Muscle layer of duodenum (tissue), 2 donors: ENCODE results near the gene BIRC2.
"Not testable (repeated sequence)": the region's sequence is repeated elsewhere in the genome, so short reads cannot be mapped to it uniquely, and the experiment has no call there.

Experiments used
- H3K27ac ChIP-seq: one replicate; pipeline ENCODE4 v1.7.0; 2013; ENCODE audit warnings: mild to moderate bottlenecking, low read length
- H3K27me3 ChIP-seq: one replicate; pipeline ENCODE4 v1.7.0; 2013; ENCODE audit warnings: low read depth, mild to moderate bottlenecking, control low read depth, low read length
- H3K36me3 ChIP-seq, 2 donors: one replicate each; pipeline ENCODE4 v1.7.0; 2013; ENCODE audit warnings: low read length in 2 of 2, control low read depth in 1 of 2, mild to moderate bottlenecking in 1 of 2; ENCODE audit not compliant: insufficient read depth in 2 of 2, control insufficient read depth in 1 of 2
- H3K4me1 ChIP-seq, 2 donors: one replicate each; pipeline ENCODE4 v1.7.0; 2013; ENCODE audit warnings: low read length in 2 of 2, mild to moderate bottlenecking in 2 of 2, control low read depth in 1 of 2, moderate library complexity in 1 of 2; ENCODE audit not compliant: insufficient read depth in 2 of 2, control insufficient read depth in 1 of 2
- H3K4me3 ChIP-seq, 2 donors: one replicate each; pipeline ENCODE4 v1.7.0; 2013; ENCODE audit warnings: low read length in 2 of 2, low read depth in 1 of 2, mild to moderate bottlenecking in 1 of 2
- H3K9me3 ChIP-seq, 2 donors: one replicate each; pipeline ENCODE4 v1.7.0; 2013; ENCODE audit warnings: low read length in 2 of 2, control low read depth in 1 of 2, mild to moderate bottlenecking in 1 of 2; ENCODE audit not compliant: control insufficient read depth in 1 of 2
- donor health status: healthy.

Gene BIRC2

DNA sequence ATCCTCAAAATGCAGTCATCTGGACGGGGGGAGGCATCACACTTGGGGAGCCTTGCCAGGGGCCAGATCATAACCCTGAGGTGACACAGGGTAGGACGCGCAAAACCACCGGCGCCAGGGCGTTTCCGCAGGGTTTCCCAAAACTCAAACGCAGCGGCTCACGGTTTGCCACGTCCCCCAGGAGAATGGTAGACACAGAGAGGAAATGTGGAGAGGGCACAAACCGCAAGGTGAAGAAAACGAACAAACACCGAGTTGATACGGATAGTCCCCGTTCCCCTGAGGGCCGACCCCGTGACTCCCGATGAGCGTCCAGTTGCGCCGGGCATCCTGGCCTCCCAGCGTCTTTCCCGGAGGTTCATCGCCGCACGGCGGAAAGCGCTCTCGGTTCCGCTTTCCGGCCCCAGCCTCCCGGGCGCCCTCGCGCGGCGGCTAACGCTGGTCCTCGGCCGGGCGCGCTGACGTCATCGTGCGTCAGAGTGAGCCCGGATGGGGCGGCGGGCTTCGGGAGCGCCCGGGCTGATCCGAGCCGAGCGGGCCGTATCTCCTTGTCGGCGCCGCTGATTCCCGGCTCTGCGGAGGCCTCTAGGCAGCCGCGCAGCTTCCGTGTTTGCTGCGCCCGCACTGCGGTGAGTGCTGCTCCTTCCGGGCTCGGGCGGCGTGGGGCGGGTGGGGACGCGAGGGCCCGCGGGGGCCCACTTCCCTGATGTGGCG, at the start of gene BIRC2:
TSS of gene BIRC2 (plus strand) at position 467 of the 714 bp plus-strand sequence. CDS start 2,641 bp downstream, outside the sequence.
- peak within 1 kb of the TSS; percentile 99 for H3K27ac ChIP-seq
- H3K9me3 ChIP-seq, result no peaks in the 10 kb centered on the region
- H3K36me3 ChIP-seq, result peaks cover 9 to 18% of the 10 kb centered on the region in 2 donors
- H3K4me1 ChIP-seq, result peaks cover 26 to 29% of the 10 kb centered on the region in 2 donors
- H3K4me3 ChIP-seq, result peak within 1 kb of the TSS; percentile 69 to 96
- no peaks in the 10 kb centered on the region for H3K27me3 ChIP-seq

- H3K9me3 ChIP-seq, H3K36me3 ChIP-seq, H3K27me3 ChIP-seq, H3K27ac ChIP-seq, H3K4me3 ChIP-seq, H3K4me1 ChIP-seq: not testable (repeated sequence)
Observed at GRCh38 chr11:102300837-102301236, 46.2 kb upstream of the BIRC2 start.

GRCh38 chr11:102302241-102302640, 44.8 kb upstream of the BIRC2 start:
- Histone ChIP-seq H3K4me1 (peaks cover 0 to 8% of the 10 kb centered on the region in 2 donors), H3K27me3 (no peaks in the 10 kb centered on the region), H3K36me3 (no peaks in the 10 kb centered on the region), H3K27ac (no peak overlapping the region), H3K4me3 (peak overlapping the region in 1 of 2 donors; percentile 2), H3K9me3 (peaks cover 0 to 5% of the 10 kb centered on the region in 2 donors)

- Histone ChIP-seq H3K27ac (no peak overlapping the region), H3K4me3 (no peak overlapping the region), H3K4me1 (peaks cover 0 to 9% of the 10 kb centered on the region in 2 donors), H3K27me3 (no peaks in the 10 kb centered on the region), H3K9me3 (peaks cover 0 to 5% of the 10 kb centered on the region in 2 donors), H3K36me3 (no peaks in the 10 kb centered on the region)
Observed at GRCh38 chr11:102304686-102305085, 42.3 kb upstream of the BIRC2 start.

- Histone ChIP-seq H3K4me3 (no peak overlapping the region), H3K27ac (peak overlapping the region; percentile 48), H3K9me3 (peaks cover 0 to 5% of the 10 kb centered on the region in 2 donors), H3K27me3 (no peaks in the 10 kb centered on the region), H3K36me3 (no peaks in the 10 kb centered on the region), H3K4me1 (peaks cover 0 to 9% of the 10 kb centered on the region in 2 donors)
Observed at GRCh38 chr11:102305352-102306047, 41.5 kb upstream of the BIRC2 start.

GRCh38 chr11:102306048-102306597, 40.9 kb upstream of the BIRC2 start:
- Histone ChIP-seq H3K27ac (peak overlapping the region; percentile 48), H3K4me1 (peaks cover 0 to 9% of the 10 kb centered on the region in 2 donors), H3K36me3 (no peaks in the 10 kb centered on the region), H3K9me3 (peaks cover 0 to 5% of the 10 kb centered on the region in 2 donors), H3K4me3 (no peak overlapping the region), H3K27me3 (no peaks in the 10 kb centered on the region)

- peak overlapping the region; percentile 21 for H3K27ac ChIP-seq
- H3K9me3 ChIP-seq, result peaks cover 0 to 5% of the 10 kb centered on the region in 2 donors
- no peaks in the 10 kb centered on the region for H3K27me3 ChIP-seq
- H3K4me1 ChIP-seq, result peaks cover 0 to 9% of the 10 kb centered on the region in 2 donors
- no peaks in the 10 kb centered on the region for H3K36me3 ChIP-seq
- H3K4me3 ChIP-seq, result no peak overlapping the region
Observed at GRCh38 chr11:102306817-102307726, 39.9 kb upstream of the BIRC2 start.

- Histone ChIP-seq H3K27ac (no peak overlapping the region), H3K27me3 (no peaks in the 10 kb centered on the region), H3K4me1 (peaks cover 0 to 9% of the 10 kb centered on the region in 2 donors), H3K9me3 (peaks cover 0 to 2% of the 10 kb centered on the region in 2 donors), H3K4me3 (no peak overlapping the region), H3K36me3 (no peaks in the 10 kb centered on the region)
Observed at GRCh38 chr11:102307727-102308038, 39.3 kb upstream of the BIRC2 start.

DNA sequence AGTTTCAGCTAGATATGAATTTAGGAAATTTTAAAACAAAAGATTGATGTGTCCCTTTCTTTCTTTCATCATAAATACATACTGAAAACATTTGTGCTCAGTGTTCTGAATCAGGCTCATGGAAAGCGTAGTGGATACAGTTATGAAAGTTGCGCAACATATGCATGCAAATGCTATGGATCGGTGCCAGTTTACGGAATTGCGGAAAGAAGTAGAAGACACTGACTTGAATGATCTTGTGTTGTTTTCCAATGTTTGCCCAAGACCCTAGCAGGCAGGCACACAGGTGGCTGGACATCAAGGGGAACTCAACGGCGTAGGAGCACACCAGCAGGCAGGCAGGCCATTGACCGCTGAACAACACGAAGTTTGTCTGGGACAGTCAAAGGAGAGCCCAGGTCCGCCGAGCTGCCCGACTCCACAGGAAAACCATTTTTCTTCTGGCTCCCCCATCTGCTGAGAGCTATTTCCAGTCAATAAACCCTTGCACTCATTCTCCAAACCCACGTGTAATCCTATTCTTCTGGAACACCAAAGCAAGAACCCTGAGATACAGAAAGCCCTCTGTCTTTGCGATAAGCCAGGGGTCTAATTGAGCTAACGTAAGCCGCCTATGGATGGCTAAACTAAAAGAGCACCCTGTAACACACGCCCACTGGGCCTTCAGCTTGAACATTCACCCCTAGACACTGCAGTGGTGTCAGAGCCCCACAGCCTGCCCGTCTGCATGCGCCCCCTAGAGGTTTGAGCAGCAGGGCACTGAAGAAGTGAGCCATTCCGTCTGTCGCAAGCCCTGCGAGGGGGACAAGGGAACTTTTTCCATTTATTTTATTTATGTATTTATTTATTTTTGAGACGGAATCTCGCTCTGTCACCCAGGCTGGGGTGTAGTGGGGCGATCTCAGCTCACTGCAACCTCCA, 37.1 kb upstream of the BIRC2 start:
- peaks cover 4 to 17% of the 10 kb centered on the region in 2 donors for H3K4me1 ChIP-seq
- H3K27ac ChIP-seq, result no peak overlapping the region
- no peak overlapping the region for H3K4me3 ChIP-seq
- H3K27me3 ChIP-seq, result no peaks in the 10 kb centered on the region
- H3K9me3 ChIP-seq, result no peaks in the 10 kb centered on the region
- H3K36me3 ChIP-seq, result no peaks in the 10 kb centered on the region

GRCh38 chr11:102312667-102313066, 34.3 kb upstream of the BIRC2 start:
- no peaks in the 10 kb centered on the region for H3K27me3 ChIP-seq
- peaks cover 7 to 8% of the 10 kb centered on the region in 2 donors for H3K4me1 ChIP-seq
- peak overlapping the region; percentile 83 for H3K27ac ChIP-seq
- no peaks in the 10 kb centered on the region for H3K36me3 ChIP-seq
- H3K4me3 ChIP-seq, result peak overlapping the region; percentile 45 to 51
- no peaks in the 10 kb centered on the region for H3K9me3 ChIP-seq
